ENCODE measurements around the gene CELF1. TPM values are rescaled to one million over a fixed set of nuclear protein-coding genes. Genes with fewer than 3 reads are reported as not detected.

Gene CELF1
- total and polyA plus RNA-seq, 2 of the 13 experiments (the other 11 are each of a cell fraction or from before 2014, with no cell fraction given) = 69.0 to 80.1 TPM

- TF ChIP-seq STAG1 (CRISPR knock-in tag; IDR thresholded peaks at IDR 0.05) (no peak), KDM4B (CRISPR knock-in tag; IDR thresholded peaks at IDR 0.05) (no peak), MYC (CRISPR knock-in tag; IDR thresholded peaks at IDR 0.05; ENCODE audit: borderline replicate concordance) (no peak), TBL1XR1 (IDR thresholded peaks at IDR 0.05; ENCODE audit: borderline replicate concordance, low read length, partially characterized antibody) (no peak), ZNF276 (CRISPR knock-in tag; IDR thresholded peaks at IDR 0.05; ENCODE audit: low read depth) (no peak), YY1 (IDR thresholded peaks at IDR 0.05; ENCODE audit: insufficient read depth, insufficient replicate concordance, low read depth, low read length) (no peak)
Measured at GRCh38 chr11:47571895-47572294, 19.0 kb upstream of the CELF1 start (continued).

GRCh38 chr11:47571357-47571729, 18.4 kb upstream of the CELF1 start:
- no peaks in the 10 kb centered on the region for H3K9me3 ChIP-seq (ENCODE audit: low read length)
- peaks cover 29% of the 10 kb centered on the region for H3K79me2 ChIP-seq (ENCODE audit: insufficient read depth, low read length)
- H3K9ac ChIP-seq (ENCODE audit: insufficient read depth, low read depth, low read length) = no peak overlapping the region
- CTCF ChIA-PET (ENCODE audit: low intra/inter-chr PET ratio, low total read pairs) = no interaction called here
- in situ Hi-C loops (cut with HindIII; ENCODE audit: extremely low pct_ligation_motif_present, low pct_unique_long_range_greater_than_20kb) (no loop called here), intact Hi-C loops (cut with micrococcal nuclease; ENCODE audit: unreplicated experiment) (no loop called here)
- no peaks in the 10 kb centered on the region for H4K20me1 ChIP-seq (ENCODE audit: insufficient read depth, low read length)
- no TSS peak for BruUV-seq (replicated peaks)
- DNase-seq (ENCODE audit: low spot score) (no peak), FAIRE-seq (no peak), ATAC-seq (no peak)
- WGBS (ENCODE audit: low lambda C conversion rate) = over 99% methylated on average over 4 of the region's 4 CpGs
- H3K36me3 ChIP-seq (replicated peaks in 1 of 2; ENCODE audit: control insufficient read depth in 1 of 2, insufficient read depth in 2 of 2, low read length in 2 of 2) = peaks cover 12 to 47% of the 10 kb centered on the region in 2 experiments
- H3K4me2 ChIP-seq (ENCODE audit: low read depth, low read length) = no peak overlapping the region
- H3K4me1 ChIP-seq (ENCODE audit: insufficient read depth, low read length) = peaks cover 14% of the 10 kb centered on the region
- POLR2A ChIA-PET = no interaction called here
- no peak overlapping the region for H3K27ac ChIP-seq (ENCODE audit: extremely low read length, insufficient read depth, low read length)
- H3K27me3 ChIP-seq (ENCODE audit: control insufficient read depth in 1 of 2, insufficient read depth in 2 of 2, low read length in 2 of 2) = no peaks in the 10 kb centered on the region
- no peak overlapping the region for H2AFZ ChIP-seq (ENCODE audit: low read length)
- no peak for TF ChIP-seq ZSCAN20 (CRISPR knock-in tag; IDR thresholded peaks at IDR 0.05; ENCODE audit: borderline replicate concordance)
- no peak for TF ChIP-seq TAF15 (IDR thresholded peaks at IDR 0.05; ENCODE audit: low read depth, low read length, poor library complexity, severe bottlenecking)
- no peak for TF ChIP-seq TBX3 (IDR thresholded peaks at IDR 0.05; ENCODE audit: borderline replicate concordance)
- no peak for TF ChIP-seq ZNF501 (CRISPR knock-in tag; IDR thresholded peaks at IDR 0.05)
- TF ChIP-seq ZNF333 (CRISPR knock-in tag; IDR thresholded peaks at IDR 0.05; ENCODE audit: borderline replicate concordance) = no peak
- no peak for TF ChIP-seq ZNF589 (CRISPR knock-in tag; conservative IDR thresholded peaks at IDR 0.05)
- no peak overlapping the region for H3K4me3 ChIP-seq (replicated peaks in 1 of 3; ENCODE audit: insufficient read depth in 1 of 3, low read depth in 2 of 3, low read length in 3 of 3)
